ENCODE results near the gene TAF11L3.
"Not testable (repeated sequence)": the region's sequence is repeated elsewhere in the genome, so short reads cannot be mapped to it uniquely, and the experiment has no call there.

DNA sequence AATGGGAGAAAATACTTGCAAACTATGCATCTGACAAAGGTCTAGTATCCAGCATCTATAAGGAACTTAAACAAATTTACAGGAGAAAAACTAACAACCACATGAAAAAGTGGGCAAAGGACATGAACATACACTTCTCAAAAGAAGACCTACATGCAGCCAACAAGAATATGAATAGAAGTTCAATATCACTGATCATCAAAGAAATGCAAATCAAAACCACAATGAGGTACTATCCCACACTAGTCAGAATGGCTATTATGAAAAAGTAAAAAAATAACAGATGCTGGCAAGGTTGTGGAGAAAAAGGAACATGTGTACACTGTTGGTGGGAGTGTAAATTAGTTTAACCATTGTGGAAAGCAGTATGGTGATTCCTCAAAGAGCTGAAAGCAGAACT lies 43.1 kb upstream of the TAF11L3 start:
- not testable (repeated sequence) for TF ChIP-seq POLR2A (IDR thresholded peaks at IDR 0.05; ENCODE audit: low read length); GATA1 (IDR thresholded peaks at IDR 0.05; ENCODE audit: low read depth, low read length)

All from erythroblast (primary cell).